ENCODE measurements around the gene PLCG1.

PLCG1 gene

GRCh38 chr20:41185013-41185757 lies 47.8 kb downstream of the PLCG1 start:
- Histone ChIP-seq H3K27ac (ENCODE audit: low read depth, low read length) (no peak overlapping the region), H3K36me3 (ENCODE audit: control insufficient read depth, insufficient read depth, low read length) (no peaks in the 10 kb centered on the region)

GRCh38 chr20:41187668-41188067 lies 50.3 kb downstream of the PLCG1 start:
- no peaks in the 10 kb centered on the region for H3K27me3 ChIP-seq (ENCODE audit: control insufficient read depth, insufficient read depth, low read length)
- H3K4me1 ChIP-seq (ENCODE audit: control insufficient read depth, insufficient read depth, low read length), result no peaks in the 10 kb centered on the region
- H3K9ac ChIP-seq (ENCODE audit: low read depth, low read length), result no peak overlapping the region
- H3K36me3 ChIP-seq (ENCODE audit: control insufficient read depth, insufficient read depth, low read length), result no peaks in the 10 kb centered on the region
- H3K4me3 ChIP-seq (ENCODE audit: low read depth, low read length), result no peak overlapping the region
- H3K9me3 ChIP-seq (ENCODE audit: control insufficient read depth, insufficient read depth, low read length), result no peaks in the 10 kb centered on the region
- H3K27ac ChIP-seq (ENCODE audit: low read depth, low read length), result no peak overlapping the region

More at GRCh38 chr20:41185013-41185757, 47.8 kb downstream of the PLCG1 start:
- Histone ChIP-seq H3K9me3 (ENCODE audit: control insufficient read depth, insufficient read depth, low read length) (no peaks in the 10 kb centered on the region), H3K4me1 (ENCODE audit: control insufficient read depth, insufficient read depth, low read length) (no peaks in the 10 kb centered on the region), H3K27me3 (ENCODE audit: control insufficient read depth, insufficient read depth, low read length) (no peaks in the 10 kb centered on the region), H3K4me3 (ENCODE audit: low read depth, low read length) (no peak overlapping the region), H3K9ac (ENCODE audit: low read depth, low read length) (no peak overlapping the region)

GRCh38 chr20:41191562-41192500 lies 54.5 kb downstream of the PLCG1 start:
- Histone ChIP-seq H3K27me3 (ENCODE audit: control insufficient read depth, insufficient read depth, low read length) (no peaks in the 10 kb centered on the region), H3K36me3 (ENCODE audit: control insufficient read depth, insufficient read depth, low read length) (no peaks in the 10 kb centered on the region), H3K9me3 (ENCODE audit: control insufficient read depth, insufficient read depth, low read length) (no peaks in the 10 kb centered on the region), H3K4me1 (ENCODE audit: control insufficient read depth, insufficient read depth, low read length) (no peaks in the 10 kb centered on the region), H3K27ac (ENCODE audit: low read depth, low read length) (no peak overlapping the region), H3K4me3 (ENCODE audit: low read depth, low read length) (no peak overlapping the region), H3K9ac (ENCODE audit: low read depth, low read length) (no peak overlapping the region)

- Histone ChIP-seq H3K9me3 (ENCODE audit: control insufficient read depth, insufficient read depth, low read length) (no peaks in the 10 kb centered on the region), H3K36me3 (ENCODE audit: control insufficient read depth, insufficient read depth, low read length) (no peaks in the 10 kb centered on the region), H3K9ac (ENCODE audit: low read depth, low read length) (no peak overlapping the region), H3K4me3 (ENCODE audit: low read depth, low read length) (no peak overlapping the region), H3K27me3 (ENCODE audit: control insufficient read depth, insufficient read depth, low read length) (no peaks in the 10 kb centered on the region), H3K27ac (ENCODE audit: low read depth, low read length) (no peak overlapping the region), H3K4me1 (ENCODE audit: control insufficient read depth, insufficient read depth, low read length) (no peaks in the 10 kb centered on the region)
These were observed 55.2 kb downstream of the PLCG1 start for GRCh38 chr20:41192575-41192974.

- Histone ChIP-seq H3K36me3 (ENCODE audit: control insufficient read depth, insufficient read depth, low read length) (no peaks in the 10 kb centered on the region), H3K4me1 (ENCODE audit: control insufficient read depth, insufficient read depth, low read length) (peaks cover 8% of the 10 kb centered on the region; the same call in 1 of the 2 replicates), H3K27ac (ENCODE audit: low read depth, low read length) (no peak overlapping the region), H3K9me3 (ENCODE audit: control insufficient read depth, insufficient read depth, low read length) (no peaks in the 10 kb centered on the region), H3K9ac (ENCODE audit: low read depth, low read length) (no peak overlapping the region), H3K27me3 (ENCODE audit: control insufficient read depth, insufficient read depth, low read length) (no peaks in the 10 kb centered on the region), H3K4me3 (ENCODE audit: low read depth, low read length) (no peak overlapping the region)
These were observed 59.4 kb downstream of the PLCG1 start for GRCh38 chr20:41196653-41197225.

- Histone ChIP-seq H3K36me3 (ENCODE audit: control insufficient read depth, insufficient read depth, low read length) (no peaks in the 10 kb centered on the region), H3K9ac (ENCODE audit: low read depth, low read length) (no peak overlapping the region), H3K4me1 (ENCODE audit: control insufficient read depth, insufficient read depth, low read length) (peaks cover 8% of the 10 kb centered on the region; the same call in 1 of the 2 replicates), H3K4me3 (ENCODE audit: low read depth, low read length) (no peak overlapping the region), H3K27me3 (ENCODE audit: control insufficient read depth, insufficient read depth, low read length) (no peaks in the 10 kb centered on the region), H3K9me3 (ENCODE audit: control insufficient read depth, insufficient read depth, low read length) (no peaks in the 10 kb centered on the region), H3K27ac (ENCODE audit: low read depth, low read length) (no peak overlapping the region)
These were observed 61.1 kb downstream of the PLCG1 start for GRCh38 chr20:41198443-41198842.

- no peak overlapping the region for H3K9ac ChIP-seq (ENCODE audit: low read depth, low read length)
- H3K4me3 ChIP-seq (ENCODE audit: low read depth, low read length), result no peak overlapping the region
- H3K9me3 ChIP-seq (ENCODE audit: control insufficient read depth, insufficient read depth, low read length), result no peaks in the 10 kb centered on the region
- H3K27ac ChIP-seq (ENCODE audit: low read depth, low read length), result no peak overlapping the region
- H3K36me3 ChIP-seq (ENCODE audit: control insufficient read depth, insufficient read depth, low read length), result no peaks in the 10 kb centered on the region
- no peaks in the 10 kb centered on the region for H3K27me3 ChIP-seq (ENCODE audit: control insufficient read depth, insufficient read depth, low read length)
- peaks cover 8% of the 10 kb centered on the region; the same call in 1 of the 2 replicates for H3K4me1 ChIP-seq (ENCODE audit: control insufficient read depth, insufficient read depth, low read length)
These were observed 63.3 kb downstream of the PLCG1 start for GRCh38 chr20:41200446-41201202.

GRCh38 chr20:41201760-41202159 lies 64.4 kb downstream of the PLCG1 start:
- Histone ChIP-seq H3K36me3 (ENCODE audit: control insufficient read depth, insufficient read depth, low read length) (no peaks in the 10 kb centered on the region), H3K27ac (ENCODE audit: low read depth, low read length) (no peak overlapping the region), H3K9ac (ENCODE audit: low read depth, low read length) (no peak overlapping the region), H3K9me3 (ENCODE audit: control insufficient read depth, insufficient read depth, low read length) (no peaks in the 10 kb centered on the region), H3K27me3 (ENCODE audit: control insufficient read depth, insufficient read depth, low read length) (no peaks in the 10 kb centered on the region), H3K4me3 (ENCODE audit: low read depth, low read length) (no peak overlapping the region), H3K4me1 (ENCODE audit: control insufficient read depth, insufficient read depth, low read length) (peaks cover 8% of the 10 kb centered on the region; the same call in 1 of the 2 replicates)

GRCh38 chr20:41202426-41202825 lies 65.1 kb downstream of the PLCG1 start:
- no peak overlapping the region for H3K27ac ChIP-seq (ENCODE audit: low read depth, low read length)
- no peaks in the 10 kb centered on the region for H3K36me3 ChIP-seq (ENCODE audit: control insufficient read depth, insufficient read depth, low read length)
- H3K4me1 ChIP-seq (ENCODE audit: control insufficient read depth, insufficient read depth, low read length), result peaks cover 8% of the 10 kb centered on the region; the same call in 1 of the 2 replicates
- no peak overlapping the region for H3K9ac ChIP-seq (ENCODE audit: low read depth, low read length)
- no peak overlapping the region for H3K4me3 ChIP-seq (ENCODE audit: low read depth, low read length)
- H3K9me3 ChIP-seq (ENCODE audit: control insufficient read depth, insufficient read depth, low read length), result no peaks in the 10 kb centered on the region
- no peaks in the 10 kb centered on the region for H3K27me3 ChIP-seq (ENCODE audit: control insufficient read depth, insufficient read depth, low read length)

- no peaks in the 10 kb centered on the region for H3K9me3 ChIP-seq (ENCODE audit: control insufficient read depth, insufficient read depth, low read length)
- H3K9ac ChIP-seq (ENCODE audit: low read depth, low read length), result no peak overlapping the region
- H3K4me3 ChIP-seq (ENCODE audit: low read depth, low read length), result no peak overlapping the region
- no peaks in the 10 kb centered on the region for H3K27me3 ChIP-seq (ENCODE audit: control insufficient read depth, insufficient read depth, low read length)
- H3K36me3 ChIP-seq (ENCODE audit: control insufficient read depth, insufficient read depth, low read length), result no peaks in the 10 kb centered on the region
- H3K4me1 ChIP-seq (ENCODE audit: control insufficient read depth, insufficient read depth, low read length), result peaks cover 8% of the 10 kb centered on the region; the same call in 1 of the 2 replicates
- no peak overlapping the region for H3K27ac ChIP-seq (ENCODE audit: low read depth, low read length)
These were observed 66.3 kb downstream of the PLCG1 start for GRCh38 chr20:41203660-41204059.
